ENCODE results near the gene SLC24A3. TPM values are rescaled to one million over a fixed set of nuclear protein-coding genes. Genes with fewer than 3 reads are reported as not detected.

SLC24A3 gene
- total RNA-seq, 1 donor from 2014 or later, result 12.0 TPM

GRCh38 chr20:19495905-19496703, 283.7 kb downstream of the SLC24A3 start:
- DNase-seq (ENCODE audit: low spot score), result peak; percentile 10

DNA sequence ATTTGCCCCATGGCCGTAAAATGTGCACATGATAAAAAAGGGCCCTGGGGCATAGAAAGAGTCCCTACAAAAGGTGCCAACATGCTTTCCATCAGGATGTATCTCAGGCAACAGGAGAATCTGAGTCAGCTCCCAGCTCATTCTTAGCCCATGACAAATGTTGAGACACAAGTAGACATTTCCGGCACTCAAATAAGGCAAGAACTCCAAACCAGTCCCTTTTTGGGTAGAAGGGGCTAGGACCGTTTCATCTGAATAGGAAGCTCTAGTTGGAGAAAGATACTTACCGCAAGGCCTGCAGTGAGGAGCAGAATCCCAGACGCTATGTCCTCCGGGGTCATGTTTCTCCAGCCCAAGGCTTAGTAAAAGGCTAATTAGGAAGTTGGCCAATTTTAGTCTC, 284.6 kb downstream of the SLC24A3 start:
- DNase-seq (ENCODE audit: low spot score), result no peak

- DNase-seq (ENCODE audit: low spot score), result no peak
Measured at GRCh38 chr20:19498756-19499155, 286.3 kb downstream of the SLC24A3 start.

GRCh38 chr20:19501476-19502115, 289.2 kb downstream of the SLC24A3 start:
- DNase-seq (ENCODE audit: low spot score), result no peak

DNA sequence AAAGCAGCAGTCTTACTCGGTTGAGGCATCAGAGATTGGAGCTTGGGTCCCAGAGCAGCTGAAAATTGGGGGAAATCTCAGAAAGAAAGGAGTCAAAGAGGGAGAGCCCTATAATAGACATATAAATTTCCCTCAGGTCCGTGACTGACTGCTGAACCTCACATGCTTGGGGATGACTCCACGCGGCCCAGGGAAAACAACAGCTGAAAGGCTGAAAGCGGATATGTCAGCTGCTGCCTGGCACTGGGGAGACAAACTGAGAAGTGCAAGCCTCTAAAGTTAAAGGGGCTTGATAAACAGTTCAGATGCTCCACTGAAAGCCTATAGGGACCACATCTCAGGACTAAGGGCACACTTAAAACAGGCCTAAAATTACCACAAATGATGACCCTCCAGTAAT, 289.7 kb downstream of the SLC24A3 start:
- no peak for DNase-seq (ENCODE audit: low spot score)

GRCh38 chr20:19504251-19504650, 291.8 kb downstream of the SLC24A3 start:
- DNase-seq (ENCODE audit: low spot score), result no peak

DNA sequence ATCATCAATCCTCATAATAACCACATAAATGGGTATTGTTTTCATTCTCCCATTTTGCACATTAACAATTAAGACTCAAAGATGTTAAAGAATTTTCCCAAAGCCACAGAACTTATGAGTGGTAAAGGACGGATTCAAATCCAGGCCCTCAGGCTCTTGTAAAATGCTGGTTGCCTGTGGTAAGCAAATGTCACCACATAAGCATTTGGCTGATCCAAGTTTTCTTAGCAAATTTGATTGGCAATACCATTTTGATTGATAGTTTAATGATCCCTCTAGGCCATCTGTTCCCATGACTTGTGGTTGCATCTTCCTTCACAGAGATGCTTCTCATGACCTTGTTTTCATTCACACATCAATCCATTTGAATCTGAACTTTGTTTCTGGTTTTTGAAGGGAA, 293.6 kb downstream of the SLC24A3 start:
- DNase-seq (ENCODE audit: low spot score), result no peak

GRCh38 chr20:19508449-19508848, 296.0 kb downstream of the SLC24A3 start:
- no peak for DNase-seq (ENCODE audit: low spot score)

DNA sequence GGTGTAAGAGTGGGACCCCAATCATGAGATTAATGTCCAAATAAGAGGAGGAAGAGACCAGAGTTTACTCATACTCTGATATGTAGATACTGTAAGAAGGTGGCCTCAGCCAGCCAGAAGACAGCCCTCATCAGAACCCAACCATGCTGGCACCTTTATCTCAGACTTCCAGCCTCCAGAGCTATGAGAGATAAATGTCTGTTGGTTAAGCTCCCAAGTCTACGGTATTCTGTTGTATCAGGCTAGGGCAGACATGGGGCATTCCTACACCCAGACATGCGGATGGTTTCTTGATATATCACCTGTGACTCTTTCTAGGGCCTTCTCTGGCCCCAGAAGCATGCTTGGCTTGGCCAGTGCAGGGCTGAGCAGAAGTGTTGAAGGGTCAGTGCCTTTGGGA, 298.2 kb downstream of the SLC24A3 start:
- no peak for DNase-seq (ENCODE audit: low spot score)

- no peak for DNase-seq (ENCODE audit: low spot score)
Measured at GRCh38 chr20:19511931-19512330, 299.5 kb downstream of the SLC24A3 start.

DNA sequence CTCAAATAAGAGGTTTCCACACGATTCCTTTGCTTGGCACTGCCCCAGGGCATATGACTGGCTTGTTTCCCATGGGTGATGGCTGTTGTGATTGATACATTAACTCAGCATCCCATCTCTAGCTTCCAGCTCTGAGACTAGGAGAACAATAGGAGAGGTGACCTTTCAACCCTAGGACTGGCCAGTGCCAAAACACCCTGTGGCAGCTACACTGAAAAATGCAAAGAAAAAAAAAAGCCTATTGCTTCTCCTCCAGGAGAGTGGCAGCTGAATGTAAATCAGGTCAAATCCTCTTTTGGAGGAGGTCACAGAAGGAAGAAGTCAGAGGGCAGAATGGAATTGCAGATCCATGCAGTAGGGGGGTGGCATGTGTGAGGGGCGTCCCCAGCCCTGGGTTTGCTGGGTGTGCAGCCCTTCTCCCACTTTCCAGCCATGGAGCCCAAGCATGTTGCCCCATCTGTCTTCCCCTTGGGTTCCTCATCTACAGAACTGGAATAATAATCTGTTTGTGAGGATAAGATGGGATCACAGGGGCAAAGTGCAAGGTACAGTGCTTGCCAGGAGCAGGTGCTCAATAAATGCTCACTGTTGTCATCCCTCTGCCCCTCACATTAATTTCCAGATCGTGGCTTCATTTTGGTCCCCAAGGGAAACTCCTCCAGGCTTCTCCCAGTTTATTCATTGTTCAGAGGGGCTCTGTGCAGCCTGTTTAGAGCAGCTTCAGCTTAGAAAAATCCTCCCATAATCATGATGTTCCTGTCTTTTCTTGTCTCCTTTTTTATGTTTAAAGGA, 300.6 kb downstream of the SLC24A3 start:
- DNase-seq (ENCODE audit: low spot score), result no peak

DNA sequence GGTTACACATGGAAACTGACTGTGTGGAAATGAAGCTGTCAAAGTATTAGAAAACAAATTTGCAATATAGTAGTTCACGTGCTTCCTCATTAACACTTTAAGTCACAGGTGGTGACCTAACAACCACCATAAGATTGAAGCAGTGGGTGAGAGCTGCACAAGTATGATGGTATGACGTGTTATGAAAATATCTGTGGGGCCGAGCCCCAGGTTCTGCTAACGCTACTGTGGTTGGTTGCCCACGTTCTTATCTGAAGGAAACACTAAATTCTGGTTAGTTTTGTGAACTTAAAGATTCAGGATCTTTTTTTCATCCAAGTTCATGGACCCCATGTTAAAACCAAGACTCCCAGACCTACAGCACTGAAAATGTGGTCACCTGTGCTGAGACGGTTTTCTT, 302.6 kb downstream of the SLC24A3 start:
- no peak for DNase-seq (ENCODE audit: low spot score)

DNA sequence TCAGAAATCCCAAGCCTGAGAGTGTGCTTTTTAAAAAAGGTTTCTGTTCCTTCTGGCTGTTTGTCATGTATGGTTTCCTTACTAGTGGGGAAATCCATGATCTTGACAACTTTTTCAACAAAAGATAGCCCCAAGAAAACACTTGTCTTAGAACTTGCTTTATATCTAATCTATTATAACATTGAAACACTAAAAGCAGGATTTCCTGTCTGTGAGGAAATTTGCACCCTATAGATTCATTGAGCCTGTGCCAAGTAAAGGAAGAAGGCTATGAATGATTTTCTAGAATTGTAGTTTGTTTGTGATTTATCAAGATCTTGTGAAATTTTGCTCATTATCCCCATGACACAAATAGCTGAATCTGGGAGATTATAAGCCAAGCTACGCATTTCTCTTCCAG, 307.0 kb downstream of the SLC24A3 start:
- no peak for DNase-seq (ENCODE audit: low spot score)

DNA sequence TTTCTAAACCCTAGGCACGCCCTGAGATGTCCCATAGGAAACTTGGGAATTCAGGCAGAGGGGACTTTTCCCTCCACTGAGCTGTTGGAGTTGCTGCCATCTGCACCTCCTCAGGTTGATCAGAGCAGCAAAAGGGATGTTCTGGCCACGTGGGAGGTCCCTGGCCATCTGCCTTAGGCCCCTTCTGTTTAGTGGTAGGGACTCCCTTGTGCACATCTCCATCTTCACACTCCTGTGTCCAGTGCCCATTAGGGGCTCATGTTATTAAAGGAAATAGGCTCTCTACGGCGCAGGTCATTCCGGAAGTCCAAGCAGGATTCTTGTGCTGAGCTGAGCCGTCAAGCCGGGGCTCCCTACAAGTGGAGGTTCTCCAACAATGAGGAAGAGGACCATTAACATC, 307.8 kb downstream of the SLC24A3 start:
- DNase-seq (ENCODE audit: low spot score), result no peak

- DNase-seq (ENCODE audit: low spot score), result no peak
Measured at GRCh38 chr20:19522071-19522801, 309.8 kb downstream of the SLC24A3 start.

DNA sequence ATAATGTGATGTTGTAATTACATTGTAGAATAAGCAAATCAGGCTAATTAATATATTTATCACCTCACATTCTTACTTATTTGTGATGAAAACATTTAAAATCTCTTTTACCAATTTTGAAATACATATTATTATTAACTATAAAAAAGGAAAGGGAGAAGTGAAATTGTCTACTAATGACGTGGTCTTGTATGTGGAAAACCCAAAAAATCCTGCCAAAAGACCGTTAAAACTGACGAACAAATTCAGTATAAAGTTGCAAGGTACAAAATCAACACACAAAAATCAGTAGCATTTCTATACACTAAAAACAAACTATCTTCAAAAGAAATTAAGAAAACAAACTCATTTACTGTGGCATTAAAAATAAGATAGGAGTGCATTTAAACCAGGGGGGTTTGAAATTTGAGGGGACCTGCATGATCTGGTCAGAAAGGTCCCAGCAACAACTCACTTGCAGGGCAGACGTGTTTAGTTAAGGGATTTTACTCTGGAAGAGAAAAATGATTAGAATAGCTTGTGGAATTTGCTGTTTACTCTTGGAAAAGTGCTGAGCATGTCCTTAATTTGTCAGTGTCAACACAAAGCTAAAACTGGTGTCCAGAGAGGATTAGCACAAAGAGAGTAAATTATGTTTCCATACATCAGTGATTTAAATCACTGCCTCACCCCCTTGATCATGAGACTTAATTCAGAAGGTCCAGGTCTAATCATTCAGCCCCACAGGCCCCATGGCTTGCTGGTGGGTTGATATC, 310.6 kb downstream of the SLC24A3 start:
- no peak for DNase-seq (ENCODE audit: low spot score)

DNA sequence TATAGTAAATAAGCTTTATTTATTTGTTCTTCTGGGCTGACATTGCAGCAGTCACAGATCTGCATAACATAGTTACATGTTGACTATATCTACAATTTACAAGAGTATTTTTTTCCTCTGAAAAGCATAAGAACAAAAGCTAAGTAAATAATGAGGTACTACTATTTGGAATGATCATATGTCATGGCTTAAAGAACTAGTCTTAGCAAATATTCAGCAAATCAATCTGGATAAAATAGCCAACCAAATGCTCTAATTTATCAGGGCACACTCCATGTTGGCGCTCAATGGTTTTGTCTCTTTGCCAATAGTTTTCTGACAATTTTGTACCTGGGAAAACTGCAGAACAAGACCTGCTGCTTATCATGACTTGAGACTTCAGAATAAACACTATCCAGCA, 312.2 kb downstream of the SLC24A3 start:
- no peak for DNase-seq (ENCODE audit: low spot score)

- DNase-seq (ENCODE audit: low spot score), result no peak
Measured at GRCh38 chr20:19527509-19527908, 315.1 kb downstream of the SLC24A3 start.

DNA sequence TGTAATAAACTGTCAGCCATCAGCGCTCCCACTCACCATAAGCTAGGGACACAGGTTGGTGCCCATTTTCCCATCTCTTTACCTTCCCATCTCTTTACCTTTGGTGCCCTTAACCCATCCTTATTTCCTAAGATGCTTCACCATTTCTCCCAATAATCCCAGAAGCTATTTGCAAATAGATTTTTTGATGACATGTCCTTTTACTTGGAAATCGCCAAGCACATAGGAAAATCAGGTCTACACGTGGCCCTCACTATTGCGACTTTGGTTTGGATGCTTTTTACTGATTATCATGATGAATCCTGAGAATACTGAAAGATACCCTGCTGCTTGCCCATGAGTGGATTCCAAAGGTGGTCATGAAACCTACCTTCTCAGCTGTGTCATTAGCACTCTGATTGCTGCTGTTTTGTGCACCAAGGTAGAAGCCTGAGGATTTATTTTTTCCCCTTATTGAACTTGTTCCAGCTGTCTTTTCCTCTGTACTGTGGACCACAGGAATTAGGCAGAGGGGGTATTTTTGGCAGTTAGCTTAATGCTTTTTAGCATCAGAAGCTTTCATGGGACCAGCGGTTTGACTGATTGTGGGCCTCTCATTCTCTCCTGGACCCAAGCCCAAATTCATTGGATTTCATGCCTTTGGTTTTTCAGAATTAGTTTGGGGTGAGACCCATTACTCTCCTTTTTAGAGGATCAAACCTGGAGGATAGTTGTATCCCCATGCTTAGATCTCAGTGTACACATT, 316.0 kb downstream of the SLC24A3 start:
- DNase-seq (ENCODE audit: low spot score), result no peak

DNA sequence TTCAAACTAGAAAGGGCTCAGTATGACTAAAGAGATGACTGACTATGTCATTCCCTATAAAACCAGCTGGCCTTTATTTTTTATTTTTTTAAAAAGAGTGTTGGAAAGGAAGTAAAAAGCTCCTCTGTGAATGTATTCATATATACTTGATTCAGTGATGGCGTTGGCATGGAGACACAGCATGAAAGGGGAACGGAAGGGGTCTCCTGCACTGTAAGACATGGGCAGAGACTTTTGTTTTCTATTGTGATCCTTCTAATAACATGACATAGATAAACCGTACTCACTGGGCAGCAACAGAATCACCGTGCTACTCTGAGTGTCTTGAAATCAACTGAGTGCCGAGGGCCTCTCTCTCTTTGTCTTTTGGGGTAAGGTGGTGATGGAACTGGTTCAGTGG, 317.6 kb downstream of the SLC24A3 start:
- no peak for DNase-seq (ENCODE audit: low spot score)

Measured in umbilical cord (tissue), 2 donors.